NCI-H2107 treated with DMSO at 0.1 percent for 48 hours (cell line): ENCODE data around the gene CAPN9.
"Not testable (repeated sequence)": the region's sequence is repeated elsewhere in the genome, so short reads cannot be mapped to it uniquely, and the experiment has no call there.

Source experiments
- DNase-seq: peaks from one replicate; lab custom pipeline; 2025; ENCODE audit not compliant: unreplicated experiment; lab: John Stamatoyannopoulos, UW

CAPN9 gene

GRCh38 chr1:230767859-230768612 is 20.8 kb downstream of the CAPN9 start:
- DNase-seq = not testable (repeated sequence)

GRCh38 chr1:230768903-230769570 is 21.8 kb downstream of the CAPN9 start:
- no peak for DNase-seq

GRCh38 chr1:230770317-230770716 is 23.1 kb downstream of the CAPN9 start:
- DNase-seq = no peak

DNA sequence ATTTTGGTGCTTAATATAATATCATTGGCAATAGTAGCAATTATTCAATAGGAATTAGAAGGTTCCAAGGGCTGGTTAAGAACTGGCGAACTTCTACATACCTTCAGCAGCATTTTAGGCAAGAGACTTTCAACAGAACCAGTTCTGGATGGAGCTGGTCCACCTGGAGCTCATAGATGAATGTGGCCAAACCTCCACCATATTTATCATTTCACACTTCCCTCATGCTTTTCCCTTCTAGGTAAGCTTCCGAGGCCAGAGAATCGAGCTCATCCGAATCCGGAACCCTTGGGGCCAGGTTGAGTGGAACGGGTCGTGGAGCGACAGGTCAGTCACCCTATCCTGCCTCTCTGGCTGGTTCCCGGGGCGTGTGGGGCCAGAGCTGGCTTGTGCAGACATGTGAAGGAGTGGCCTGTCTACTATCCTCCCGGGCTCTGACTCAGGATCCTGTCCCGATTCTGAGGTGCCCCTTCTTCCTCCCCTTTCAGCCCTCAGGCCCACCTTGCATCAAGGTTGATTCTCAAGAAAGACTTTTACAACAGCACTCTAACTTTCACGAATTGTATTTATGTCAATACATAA is 24.7 kb downstream of the CAPN9 start:
- no peak for DNase-seq

DNA sequence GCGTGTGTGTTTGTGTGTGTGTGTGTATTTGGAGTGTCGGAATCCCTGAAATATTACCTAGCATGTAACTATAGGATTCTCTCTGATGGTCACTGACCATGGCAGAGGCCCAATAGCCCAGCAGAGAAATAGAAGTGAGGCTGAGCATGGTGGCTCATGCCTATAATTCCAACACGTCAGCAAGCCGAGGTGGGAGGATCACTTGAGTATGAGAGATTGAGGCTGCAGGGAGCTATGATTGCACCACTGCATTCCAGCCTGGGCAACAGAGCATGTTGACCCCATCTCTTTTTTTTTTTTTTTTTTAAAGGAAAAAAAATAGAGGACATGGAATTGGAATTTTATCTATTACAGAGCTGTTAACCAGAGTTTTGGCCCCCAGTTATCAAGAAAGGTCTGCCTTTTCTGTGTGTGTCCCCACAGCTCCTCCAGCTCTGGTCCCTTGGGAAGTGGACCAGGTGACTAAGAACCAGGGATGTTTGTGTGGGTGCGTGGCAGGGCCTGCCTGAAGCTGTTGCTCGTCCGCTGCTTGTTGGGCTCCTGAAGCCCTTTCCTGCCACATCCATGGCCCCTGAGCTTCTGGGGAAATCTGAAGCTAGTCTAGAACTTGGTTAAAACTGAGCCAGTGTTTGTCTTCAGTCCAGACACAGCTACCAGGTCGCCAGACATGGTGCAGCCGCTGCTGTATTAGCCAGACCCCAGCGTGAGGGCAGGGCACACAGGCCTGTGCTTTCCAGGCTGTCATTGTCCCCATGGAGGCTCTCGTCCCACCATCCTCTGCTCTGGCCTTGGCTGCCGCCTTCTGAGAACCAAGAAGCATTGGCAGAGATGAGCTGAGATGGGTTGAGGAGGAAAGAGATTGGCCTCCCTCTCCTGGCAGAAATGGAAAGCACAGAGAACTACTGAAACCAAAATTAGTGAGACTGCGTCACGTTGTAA is 25.5 kb downstream of the CAPN9 start:
- peak; percentile 41 for DNase-seq

- no peak for DNase-seq
Observed at GRCh38 chr1:230773396-230774033, 26.3 kb downstream of the CAPN9 start.

GRCh38 chr1:230778916-230779590 is 31.9 kb downstream of the CAPN9 start:
- DNase-seq = no peak

GRCh38 chr1:230781131-230781530 is 33.9 kb downstream of the CAPN9 start:
- no peak for DNase-seq

DNA sequence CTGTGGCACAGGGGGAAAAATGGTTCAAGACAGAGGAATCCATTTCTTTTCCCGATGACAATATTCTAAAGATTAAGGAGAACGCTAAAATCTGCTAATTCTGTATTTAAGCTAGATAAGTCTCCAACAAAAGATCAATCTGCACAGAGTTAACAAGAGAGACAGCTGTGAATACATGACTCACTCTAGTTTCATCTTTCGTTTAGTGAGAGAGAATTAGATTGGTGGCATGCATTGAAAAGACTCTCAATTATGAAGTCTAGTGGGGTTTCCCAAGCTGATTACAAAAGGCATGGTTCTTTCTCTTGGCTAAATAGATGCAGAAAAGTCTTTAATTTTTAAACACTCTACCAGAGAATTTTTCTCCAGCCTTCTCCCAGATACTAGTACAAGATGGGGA is 34.4 kb downstream of the CAPN9 start:
- DNase-seq = peak; percentile 18

DNA sequence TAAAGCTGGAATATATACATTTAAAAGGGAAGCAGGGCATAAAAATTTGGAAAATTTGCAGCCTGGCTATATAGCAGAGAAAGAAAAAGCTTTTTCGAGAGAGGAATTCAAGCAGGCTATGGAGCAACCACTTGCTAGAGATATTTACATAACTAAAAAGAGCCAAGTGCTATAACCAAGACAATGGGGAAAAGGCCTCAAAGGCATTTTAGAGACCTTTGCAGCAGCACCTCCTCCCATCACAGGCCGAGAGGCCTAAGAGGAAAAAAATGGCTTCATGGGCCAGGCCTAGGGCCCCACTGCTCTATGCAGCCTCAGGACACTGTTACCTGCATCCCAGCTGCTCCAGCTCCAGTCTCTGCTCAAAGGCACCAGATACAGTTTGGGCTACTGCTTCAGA is 37.0 kb downstream of the CAPN9 start:
- no peak for DNase-seq

DNA sequence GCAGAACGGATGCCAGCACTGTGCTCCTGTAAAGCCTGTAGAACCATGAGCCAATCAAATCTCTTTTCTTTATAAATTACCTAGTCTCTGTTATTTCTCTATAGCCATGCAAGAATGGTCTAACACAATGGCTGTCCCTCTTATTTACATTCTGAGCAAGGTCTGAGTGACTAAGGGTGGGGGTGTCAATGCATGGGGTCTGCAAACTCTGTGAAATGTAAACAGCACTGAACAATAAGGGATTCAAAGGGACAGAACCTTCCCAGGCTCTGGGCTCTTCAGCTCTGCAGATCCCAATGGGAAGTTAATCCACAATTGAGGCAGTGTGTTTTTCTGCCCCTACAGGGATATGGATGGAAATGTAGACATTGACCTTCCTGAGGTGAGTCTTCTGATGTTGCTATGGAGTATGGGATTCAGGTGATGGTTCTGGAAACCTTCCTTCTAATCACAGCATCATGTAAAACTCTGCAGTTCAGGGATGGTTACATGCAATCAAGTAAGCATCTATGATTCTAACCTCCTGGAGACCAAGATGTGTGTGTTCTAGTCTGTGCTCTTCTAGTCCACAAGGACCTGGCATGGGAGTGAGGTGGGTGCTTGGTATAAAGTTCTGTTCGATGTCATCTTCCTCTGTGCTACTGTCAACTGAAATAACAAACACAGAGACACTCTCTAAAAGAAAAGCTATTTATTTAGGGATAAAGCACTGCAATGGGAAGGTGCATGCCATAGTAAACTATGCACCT is 38.6 kb downstream of the CAPN9 start:
- DNase-seq = no peak

DNA sequence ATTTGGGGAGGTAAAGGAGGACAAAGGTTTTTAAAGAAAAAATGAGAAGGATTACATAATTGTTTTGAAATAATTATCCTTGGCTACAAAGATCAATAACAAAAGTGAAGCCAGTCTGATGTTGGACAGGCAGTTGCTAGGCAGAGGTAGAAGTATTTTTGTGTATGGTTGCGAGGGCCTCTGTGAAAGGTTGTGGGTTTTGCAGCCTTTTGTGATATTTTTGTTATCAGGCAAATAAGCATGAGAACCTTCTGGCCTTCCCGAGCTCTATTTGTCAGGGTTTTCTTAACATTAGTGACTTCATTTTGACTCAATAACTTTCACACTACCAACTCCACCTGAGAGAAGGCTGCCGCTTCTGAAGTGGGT is 39.2 kb downstream of the CAPN9 start:
- DNase-seq = no peak

DNA sequence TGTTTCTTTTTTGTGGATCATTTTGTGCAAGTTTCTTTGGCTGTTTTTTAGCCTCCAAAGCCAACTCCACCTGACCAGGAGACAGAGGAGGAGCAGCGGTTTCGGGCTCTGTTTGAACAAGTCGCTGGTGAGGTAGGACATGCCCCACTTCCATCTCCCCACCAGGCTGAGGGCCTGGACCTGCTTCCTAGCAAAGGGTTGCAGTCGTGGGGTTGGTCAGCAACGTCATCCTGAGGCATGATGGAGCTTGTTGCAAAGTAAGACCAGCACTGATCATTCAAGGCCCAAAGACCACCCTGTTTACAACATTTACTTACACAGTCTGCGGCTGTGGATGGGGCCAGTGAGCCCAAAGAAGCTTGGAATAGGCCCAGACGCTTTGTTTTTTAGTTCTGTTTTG is 40.3 kb downstream of the CAPN9 start:
- DNase-seq = no peak

DNA sequence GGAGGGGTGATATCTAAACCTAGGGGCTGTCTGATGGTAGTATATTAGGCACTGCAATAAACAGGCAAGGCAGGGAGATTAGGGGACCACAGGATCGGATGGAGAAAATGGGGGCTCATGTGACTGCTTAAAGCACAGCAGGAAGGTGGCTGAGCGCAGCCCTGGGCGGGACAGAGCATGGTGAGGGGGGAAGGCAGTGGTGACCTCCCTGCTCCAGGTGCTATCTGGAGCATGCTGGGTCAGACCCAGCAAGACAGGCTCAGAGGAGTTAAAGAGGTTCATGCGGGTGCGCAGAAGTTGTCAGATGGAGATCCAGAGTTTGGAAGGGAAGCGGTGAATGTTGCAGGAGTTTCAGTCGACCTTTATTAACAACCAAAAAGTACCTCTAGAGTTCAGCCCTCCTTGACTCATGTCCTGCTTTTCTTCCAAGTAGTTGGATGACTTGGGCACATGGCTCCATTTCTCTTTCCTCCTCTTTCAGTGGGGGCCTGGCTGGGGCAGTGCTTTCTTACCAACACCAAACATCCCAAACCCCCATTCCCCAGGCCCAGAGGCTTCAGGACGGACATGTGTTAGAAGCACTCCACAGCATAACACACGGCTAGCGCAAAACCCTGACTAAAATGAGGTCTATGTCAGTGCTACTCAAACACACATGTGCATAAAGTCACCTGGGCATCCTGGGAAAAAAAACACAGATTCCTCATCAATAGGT is 41.5 kb downstream of the CAPN9 start:
- DNase-seq = no peak

- DNase-seq = no peak
Observed at GRCh38 chr1:230790026-230790425, 42.8 kb downstream of the CAPN9 start.

- no peak for DNase-seq
Observed at GRCh38 chr1:230791986-230792564, 44.9 kb downstream of the CAPN9 start.

- DNase-seq = no peak
Observed at GRCh38 chr1:230792691-230793462, 45.7 kb downstream of the CAPN9 start.

- DNase-seq = no peak
Observed at GRCh38 chr1:230793463-230793745, 46.2 kb downstream of the CAPN9 start.
